Stimulated activated memory B cell treated with anti-CD40 and anti-IgM and Interleukin-4, amounts not matched to agents 10 μg/mL and 1 μg/mL and 100 μg/mL, for 72 hours (primary cell): Measurements from ENCODE around the gene DNAH8.
"Not testable (repeated sequence)": the region's sequence is repeated elsewhere in the genome, so short reads cannot be mapped to it uniquely, and the experiment has no call there.

Experiments
- ATAC-seq: fragments of 150-1000 bp; cut with Tn5 transposase; 2 replicates; pipeline ENCODE4 v1.10.0; 2021
- H3K27ac Mint-ChIP-seq: one replicate; pipeline ENCODE4 v1.8.0; 2022; ENCODE audit warnings: mild to moderate bottlenecking, mixed read lengths
- H3K27me3 Mint-ChIP-seq: one replicate; pipeline ENCODE4 v1.8.0; 2022; ENCODE audit warnings: mixed read lengths
- H3K36me3 Mint-ChIP-seq: one replicate; pipeline ENCODE4 v1.8.0; 2022; ENCODE audit warnings: mixed read lengths
- H3K4me1 Mint-ChIP-seq: one replicate; pipeline ENCODE4 v1.8.0; 2022; ENCODE audit warnings: mixed read lengths
- H3K4me3 Mint-ChIP-seq: one replicate; pipeline ENCODE4 v1.8.0; 2022; ENCODE audit warnings: mild to moderate bottlenecking, moderate library complexity, mixed read lengths
- H3K9me3 Mint-ChIP-seq: one replicate; pipeline ENCODE4 v1.8.0; 2022; ENCODE audit warnings: mixed read lengths

The DNAH8 gene

GRCh38 chr6:38848760-38849159, 133.6 kb downstream of the DNAH8 start:
- no peak overlapping the region for H3K27ac Mint-ChIP-seq
- H3K9me3 Mint-ChIP-seq, result no peaks in the 10 kb centered on the region
- no peaks in the 10 kb centered on the region for H3K27me3 Mint-ChIP-seq
- no peak overlapping the region for H3K4me3 Mint-ChIP-seq
- no peaks in the 10 kb centered on the region for H3K36me3 Mint-ChIP-seq
- no peaks in the 10 kb centered on the region for H3K4me1 Mint-ChIP-seq
- no peak for ATAC-seq

GRCh38 chr6:38852215-38852614, 137.1 kb downstream of the DNAH8 start:
- no peak for ATAC-seq
- H3K27ac Mint-ChIP-seq, result no peak overlapping the region
- H3K4me3 Mint-ChIP-seq, result no peak overlapping the region
- H3K4me1 Mint-ChIP-seq, result no peaks in the 10 kb centered on the region
- no peaks in the 10 kb centered on the region for H3K36me3 Mint-ChIP-seq
- no peaks in the 10 kb centered on the region for H3K9me3 Mint-ChIP-seq
- H3K27me3 Mint-ChIP-seq, result no peaks in the 10 kb centered on the region

GRCh38 chr6:38853236-38853635, 138.1 kb downstream of the DNAH8 start:
- no peak for ATAC-seq
- H3K27me3 Mint-ChIP-seq, result no peaks in the 10 kb centered on the region
- H3K4me1 Mint-ChIP-seq, result no peaks in the 10 kb centered on the region

GRCh38 chr6:38856492-38856891, 141.4 kb downstream of the DNAH8 start:
- Mint-ChIP-seq H3K36me3 (no peaks in the 10 kb centered on the region), H3K27ac (no peak overlapping the region), H3K4me1 (no peaks in the 10 kb centered on the region), H3K4me3 (no peak overlapping the region), H3K27me3 (no peaks in the 10 kb centered on the region), H3K9me3 (no peaks in the 10 kb centered on the region)
- ATAC-seq, result no peak

More at GRCh38 chr6:38853236-38853635, 138.1 kb downstream of the DNAH8 start:
- no peaks in the 10 kb centered on the region for H3K36me3 Mint-ChIP-seq
- no peaks in the 10 kb centered on the region for H3K9me3 Mint-ChIP-seq
- H3K27ac Mint-ChIP-seq, result no peak overlapping the region
- no peak overlapping the region for H3K4me3 Mint-ChIP-seq

- Mint-ChIP-seq H3K27me3 (no peaks in the 10 kb centered on the region), H3K36me3 (no peaks in the 10 kb centered on the region), H3K9me3 (no peaks in the 10 kb centered on the region), H3K4me1 (no peaks in the 10 kb centered on the region), H3K27ac (no peak overlapping the region), H3K4me3 (no peak overlapping the region)
- no peak for ATAC-seq
Measured at GRCh38 chr6:38857815-38858214, 142.7 kb downstream of the DNAH8 start.

GRCh38 chr6:38860041-38860440, 144.9 kb downstream of the DNAH8 start:
- Mint-ChIP-seq H3K27me3 (no peaks in the 10 kb centered on the region), H3K4me1 (no peaks in the 10 kb centered on the region), H3K27ac (no peak overlapping the region), H3K9me3 (no peaks in the 10 kb centered on the region), H3K36me3 (peaks cover 6% of the 10 kb centered on the region), H3K4me3 (no peak overlapping the region)
- no peak for ATAC-seq

- no peak overlapping the region for H3K27ac Mint-ChIP-seq
- no peak for ATAC-seq
- H3K9me3 Mint-ChIP-seq, result no peaks in the 10 kb centered on the region
- no peaks in the 10 kb centered on the region for H3K27me3 Mint-ChIP-seq
- H3K4me3 Mint-ChIP-seq, result no peak overlapping the region
- H3K36me3 Mint-ChIP-seq, result peaks cover 6% of the 10 kb centered on the region
- no peaks in the 10 kb centered on the region for H3K4me1 Mint-ChIP-seq
Measured at GRCh38 chr6:38861926-38862401, 146.9 kb downstream of the DNAH8 start.

- H3K9me3 Mint-ChIP-seq, result no peaks in the 10 kb centered on the region
- no peak overlapping the region for H3K4me3 Mint-ChIP-seq
- peaks cover 6% of the 10 kb centered on the region for H3K36me3 Mint-ChIP-seq
- no peaks in the 10 kb centered on the region for H3K27me3 Mint-ChIP-seq
- no peaks in the 10 kb centered on the region for H3K4me1 Mint-ChIP-seq
- ATAC-seq, result no peak
- H3K27ac Mint-ChIP-seq, result no peak overlapping the region
Measured at GRCh38 chr6:38865521-38866174, 150.5 kb downstream of the DNAH8 start.

GRCh38 chr6:38867726-38868125, 152.6 kb downstream of the DNAH8 start:
- H3K9me3 Mint-ChIP-seq, result no peaks in the 10 kb centered on the region
- H3K4me1 Mint-ChIP-seq, result peaks cover 6% of the 10 kb centered on the region
- no peaks in the 10 kb centered on the region for H3K27me3 Mint-ChIP-seq
- H3K36me3 Mint-ChIP-seq, result peaks cover 6% of the 10 kb centered on the region
- no peak overlapping the region for H3K4me3 Mint-ChIP-seq
- no peak for ATAC-seq
- no peak overlapping the region for H3K27ac Mint-ChIP-seq

- H3K27ac Mint-ChIP-seq, result no peak overlapping the region
- no peaks in the 10 kb centered on the region for H3K27me3 Mint-ChIP-seq
- no peaks in the 10 kb centered on the region for H3K36me3 Mint-ChIP-seq
- no peaks in the 10 kb centered on the region for H3K9me3 Mint-ChIP-seq
- peaks cover 6% of the 10 kb centered on the region for H3K4me1 Mint-ChIP-seq
- H3K4me3 Mint-ChIP-seq, result no peak overlapping the region
- no peak for ATAC-seq
Measured at GRCh38 chr6:38871741-38872568, 156.8 kb downstream of the DNAH8 start.

GRCh38 chr6:38873001-38873400, 157.9 kb downstream of the DNAH8 start:
- peaks cover 6% of the 10 kb centered on the region for H3K4me1 Mint-ChIP-seq
- H3K9me3 Mint-ChIP-seq, result no peaks in the 10 kb centered on the region
- H3K36me3 Mint-ChIP-seq, result no peaks in the 10 kb centered on the region
- ATAC-seq, result no peak
- no peaks in the 10 kb centered on the region for H3K27me3 Mint-ChIP-seq
- no peak overlapping the region for H3K27ac Mint-ChIP-seq
- H3K4me3 Mint-ChIP-seq, result no peak overlapping the region

- not testable (repeated sequence) for H3K36me3 Mint-ChIP-seq, ATAC-seq, H3K27ac Mint-ChIP-seq, H3K4me3 Mint-ChIP-seq, H3K9me3 Mint-ChIP-seq, H3K4me1 Mint-ChIP-seq, H3K27me3 Mint-ChIP-seq
Measured at GRCh38 chr6:38873816-38874215, 158.7 kb downstream of the DNAH8 start.

GRCh38 chr6:38876475-38876874, 161.4 kb downstream of the DNAH8 start:
- Mint-ChIP-seq H3K9me3 (no peaks in the 10 kb centered on the region), H3K4me1 (peaks cover 6% of the 10 kb centered on the region)

GRCh38 chr6:38877721-38878120, 162.6 kb downstream of the DNAH8 start:
- Mint-ChIP-seq H3K4me3 (no peak overlapping the region), H3K27ac (no peak overlapping the region), H3K4me1 (no peaks in the 10 kb centered on the region), H3K36me3 (no peaks in the 10 kb centered on the region), H3K9me3 (no peaks in the 10 kb centered on the region), H3K27me3 (no peaks in the 10 kb centered on the region)
- ATAC-seq, result no peak

More at GRCh38 chr6:38876475-38876874, 161.4 kb downstream of the DNAH8 start:
- ATAC-seq, result no peak
- Mint-ChIP-seq H3K27me3 (no peaks in the 10 kb centered on the region), H3K4me3 (no peak overlapping the region), H3K27ac (no peak overlapping the region), H3K36me3 (no peaks in the 10 kb centered on the region)

GRCh38 chr6:38882157-38882556, 167.0 kb downstream of the DNAH8 start:
- Mint-ChIP-seq H3K4me3 (no peak overlapping the region), H3K27me3 (no peaks in the 10 kb centered on the region), H3K4me1 (no peaks in the 10 kb centered on the region), H3K36me3 (no peaks in the 10 kb centered on the region), H3K9me3 (no peaks in the 10 kb centered on the region), H3K27ac (no peak overlapping the region)
- ATAC-seq, result no peak

- Mint-ChIP-seq H3K4me1 (no peaks in the 10 kb centered on the region), H3K27ac (no peak overlapping the region), H3K4me3 (no peak overlapping the region), H3K27me3 (no peaks in the 10 kb centered on the region), H3K36me3 (no peaks in the 10 kb centered on the region), H3K9me3 (no peaks in the 10 kb centered on the region)
- ATAC-seq, result no peak
Measured at GRCh38 chr6:38897507-38897906, 182.4 kb downstream of the DNAH8 start.
